GM10248 (cell line): ENCODE results near the gene BICC1.

Experiments
- CTCF ChIA-PET: fragments of 300-600 bp; sonication (Branson Sonifier 250); formaldehyde crosslinking; extraction: SDS; loops from one replicate; lab custom pipeline; 2021; ENCODE audit warnings: antibody characterized with exemption; lab: Yijun Ruan, JAX
- POLR2A ChIA-PET: fragments of 350-650 bp; sonication (Branson Sonifier 250); formaldehyde crosslinking; extraction: SDS; loops from one replicate; lab custom pipeline; 2020; ENCODE audit warnings: antibody characterized with exemption; lab: Yijun Ruan, JAX
- DNase-seq: peaks from one replicate; pipeline ENCODE4 v3.0.0; 2012; ENCODE audit errors: extremely low spot score
- CTCF ChIP-seq: IDR thresholded peaks from 2 replicates; pipeline ENCODE4 v1.5.1; 2012; ENCODE audit warnings: mild to moderate bottlenecking, low read depth; ENCODE audit errors: extremely low read depth, missing control alignments, control extremely low read depth

The BICC1 gene

GRCh38 chr10:58475322-58476277 is 37.1 kb upstream of the BICC1 start:
- no peak for DNase-seq
- ChIA-PET CTCF (no interaction called here), POLR2A (no interaction called here)
- TF ChIP-seq CTCF, result no peak

- POLR2A ChIA-PET, result no interaction called here
- CTCF ChIA-PET, result no interaction called here
- DNase-seq, result no peak
- TF ChIP-seq CTCF, result no peak
Measured at GRCh38 chr10:58477122-58477521, 35.5 kb upstream of the BICC1 start.

- DNase-seq, result no peak
- TF ChIP-seq CTCF, result no peak
- POLR2A ChIA-PET, result no interaction called here
- CTCF ChIA-PET, result no interaction called here
Measured at GRCh38 chr10:58477902-58478301, 34.8 kb upstream of the BICC1 start.

- TF ChIP-seq CTCF, result no peak
- POLR2A ChIA-PET, result no interaction called here
- CTCF ChIA-PET, result interaction anchor here (2.0 kb wide), 1 partner anchor 12 kb away, joined by 4 read pairs; no protein-coding TSS in a partner anchor
- no peak for DNase-seq
Measured at GRCh38 chr10:58479045-58479444, 33.6 kb upstream of the BICC1 start.

GRCh38 chr10:58480321-58480720 is 32.4 kb upstream of the BICC1 start:
- CTCF ChIA-PET, result interaction anchor here (0.8 to 2.0 kb wide), 3 partner anchors 10 to 35 kb away, joined by 3 to 4 read pairs (median 3); no protein-coding TSS in a partner anchor
- POLR2A ChIA-PET, result no interaction called here
- no peak for DNase-seq
- no peak for TF ChIP-seq CTCF

- DNase-seq, result no peak
- ChIA-PET POLR2A (no interaction called here), CTCF (no interaction called here)
- no peak for TF ChIP-seq CTCF
Measured at GRCh38 chr10:58481569-58482109, 31.0 kb upstream of the BICC1 start.
